Karpas-422 (cell line): ENCODE measurements around the gene CD70. TPM values are rescaled to one million over a fixed set of nuclear protein-coding genes. Genes with fewer than 3 reads are reported as not detected.
"Not testable (repeated sequence)": the region's sequence is repeated elsewhere in the genome, so short reads cannot be mapped to it uniquely, and the experiment has no call there.

Experiments
- DNase-seq: peaks from one replicate; pipeline ENCODE4 v3.0.0-alpha.2; 2015
- H2AFZ ChIP-seq: fragments of 200-600 bp; sonication (generic); 2 replicates; pipeline ENCODE4 v1.6.1; 2014; ENCODE audit warnings: antibody characterized with exemption, low read length, mixed read lengths
- H3K27ac ChIP-seq: fragments of 200-600 bp; sonication (generic); 2 replicates; pipeline ENCODE4 v1.5.1; 2014; ENCODE audit warnings: mild to moderate bottlenecking, low read length, moderate library complexity
- H3K27me3 ChIP-seq: fragments of 200-600 bp; sonication (generic); 2 replicates; pipeline ENCODE4 v1.6.1; 2014; ENCODE audit warnings: low read length, mixed read lengths
- H3K36me3 ChIP-seq: fragments of 200-600 bp; sonication (generic); 2 replicates; pipeline ENCODE4 v1.6.1; 2014; ENCODE audit warnings: low read length, mixed read lengths; ENCODE audit not compliant: insufficient read depth
- H3K4me1 ChIP-seq: fragments of 200-600 bp; sonication (generic); 2 replicates; pipeline ENCODE4 v1.6.1; 2014; ENCODE audit warnings: mild to moderate bottlenecking, low read length, mixed read lengths
- H3K4me2 ChIP-seq: fragments of 200-600 bp; sonication (generic); 2 replicates; pipeline ENCODE4 v1.6.1; 2014; ENCODE audit warnings: low read length, low read depth, mild to moderate bottlenecking; ENCODE audit not compliant: poor library complexity, severe bottlenecking
- H3K4me3 ChIP-seq: fragments of 200-600 bp; sonication (generic); 2 replicates; pipeline ENCODE4 v1.5.1; 2014; ENCODE audit warnings: mild to moderate bottlenecking, antibody characterized with exemption, low read length, mixed read lengths
- H3K79me2 ChIP-seq: fragments of 200-600 bp; sonication (generic); 2 replicates; pipeline ENCODE4 v1.6.1; 2014; ENCODE audit warnings: mild to moderate bottlenecking, low read length, mixed read lengths
- H3K9ac ChIP-seq: fragments of 200-600 bp; sonication (generic); 2 replicates; pipeline ENCODE4 v1.6.0; 2014; ENCODE audit warnings: low read length
- H3K9me2 ChIP-seq: fragments of 200-600 bp; sonication (generic), shearing (Covaris generic); replicated peaks from 2 replicates; pipeline ENCODE4 v1.6.0; 2014; ENCODE audit warnings: mild to moderate bottlenecking, low read length, moderate library complexity; ENCODE audit not compliant: insufficient read depth
- H3K9me3 ChIP-seq: fragments of 300-700, 200-600 bp; sonication (generic); 2 replicates; pipeline ENCODE4 v1.6.1; 2014; ENCODE audit warnings: low read length, mixed read lengths
- H4K20me1 ChIP-seq: fragments of 200-600 bp; sonication (generic); 2 replicates; pipeline ENCODE4 v1.6.1; 2014; ENCODE audit warnings: mild to moderate bottlenecking, antibody characterized with exemption, low read length, low read depth; ENCODE audit not compliant: insufficient read depth
- total RNA-seq: library from RNA; depleted of rRNA; stranded (reverse); fragments of >200 nt; shearing (Covaris generic); gene quantifications from 2 replicates; pipeline ENCODE4 v1.2.3, GENCODE V29; 2014; ENCODE audit warnings: low replicate concordance

The CD70 gene
- total RNA-seq, 1 experiment from 2014 or later: 12.6 TPM

- not testable (repeated sequence) for H3K27me3 ChIP-seq, DNase-seq, H3K9me2 ChIP-seq, H4K20me1 ChIP-seq, H3K27ac ChIP-seq, H3K36me3 ChIP-seq, H3K9me3 ChIP-seq, H3K79me2 ChIP-seq
- peak overlapping the region; percentile 51 for H3K9ac ChIP-seq
- peaks cover 33% of the 10 kb centered on the region for H3K4me1 ChIP-seq
- H2AFZ ChIP-seq: peak overlapping the region; percentile 65
- H3K4me2 ChIP-seq: peak overlapping the region; percentile 69
- peak overlapping the region; percentile 60 for H3K4me3 ChIP-seq
Measured at GRCh38 chr19:6601537-6602052, 10.6 kb upstream of the CD70 start.

- peak overlapping the region; percentile 65 for H2AFZ ChIP-seq
- peak overlapping the region; percentile 69 for H3K4me2 ChIP-seq
- peak overlapping the region; percentile 60 for H3K4me3 ChIP-seq
- not testable (repeated sequence) for H3K27me3 ChIP-seq, DNase-seq, H3K79me2 ChIP-seq, H3K36me3 ChIP-seq, H3K9me2 ChIP-seq, H3K9me3 ChIP-seq, H4K20me1 ChIP-seq, H3K27ac ChIP-seq
- peaks cover 27% of the 10 kb centered on the region for H3K4me1 ChIP-seq
- peak overlapping the region; percentile 51 for H3K9ac ChIP-seq
Measured at GRCh38 chr19:6600951-6601536, 10.1 kb upstream of the CD70 start.

GRCh38 chr19:6599866-6600454, 9.0 kb upstream of the CD70 start:
- Histone ChIP-seq H3K9ac (no peak overlapping the region), H3K4me1 (peaks cover 27% of the 10 kb centered on the region), H3K27ac (no peak overlapping the region), H3K9me3 (no peaks in the 10 kb centered on the region), H3K4me3 (no peak overlapping the region), H3K4me2 (no peak overlapping the region), H3K36me3 (no peaks in the 10 kb centered on the region), H3K9me2 (no peaks in the 10 kb centered on the region), H3K27me3 (no peaks in the 10 kb centered on the region), H4K20me1 (no peaks in the 10 kb centered on the region), H3K79me2 (no peaks in the 10 kb centered on the region), H2AFZ (no peak overlapping the region)
- DNase-seq: no peak

GRCh38 chr19:6598254-6598892, 7.4 kb upstream of the CD70 start:
- H4K20me1 ChIP-seq, H3K79me2 ChIP-seq: not testable (repeated sequence)
- H3K4me1 ChIP-seq: peaks cover 29% of the 10 kb centered on the region

GRCh38 chr19:6597471-6598253, 6.7 kb upstream of the CD70 start:
- H3K79me2 ChIP-seq, H3K36me3 ChIP-seq, H3K27ac ChIP-seq, H3K27me3 ChIP-seq, H3K9ac ChIP-seq, H3K4me2 ChIP-seq, H3K9me2 ChIP-seq, H3K4me3 ChIP-seq, H2AFZ ChIP-seq, H4K20me1 ChIP-seq, DNase-seq, H3K9me3 ChIP-seq: not testable (repeated sequence)
- peaks cover 24% of the 10 kb centered on the region for H3K4me1 ChIP-seq

More at GRCh38 chr19:6598254-6598892, 7.4 kb upstream of the CD70 start:
- H2AFZ ChIP-seq, H3K27me3 ChIP-seq, H3K4me2 ChIP-seq, H3K9me2 ChIP-seq, H3K9ac ChIP-seq, H3K4me3 ChIP-seq, H3K9me3 ChIP-seq, H3K27ac ChIP-seq, H3K36me3 ChIP-seq, DNase-seq: not testable (repeated sequence)

- DNase-seq: no peak
- Histone ChIP-seq H3K9me3 (no peaks in the 10 kb centered on the region), H3K27me3 (no peaks in the 10 kb centered on the region), H3K4me1 (peaks cover 22% of the 10 kb centered on the region), H4K20me1 (no peaks in the 10 kb centered on the region), H3K4me3 (no peak overlapping the region), H3K36me3 (no peaks in the 10 kb centered on the region), H3K4me2 (no peak overlapping the region), H2AFZ (no peak overlapping the region), H3K27ac (no peak overlapping the region), H3K9ac (no peak overlapping the region), H3K79me2 (no peaks in the 10 kb centered on the region), H3K9me2 (no peaks in the 10 kb centered on the region)
Measured at GRCh38 chr19:6596621-6597020, 5.7 kb upstream of the CD70 start.

DNA sequence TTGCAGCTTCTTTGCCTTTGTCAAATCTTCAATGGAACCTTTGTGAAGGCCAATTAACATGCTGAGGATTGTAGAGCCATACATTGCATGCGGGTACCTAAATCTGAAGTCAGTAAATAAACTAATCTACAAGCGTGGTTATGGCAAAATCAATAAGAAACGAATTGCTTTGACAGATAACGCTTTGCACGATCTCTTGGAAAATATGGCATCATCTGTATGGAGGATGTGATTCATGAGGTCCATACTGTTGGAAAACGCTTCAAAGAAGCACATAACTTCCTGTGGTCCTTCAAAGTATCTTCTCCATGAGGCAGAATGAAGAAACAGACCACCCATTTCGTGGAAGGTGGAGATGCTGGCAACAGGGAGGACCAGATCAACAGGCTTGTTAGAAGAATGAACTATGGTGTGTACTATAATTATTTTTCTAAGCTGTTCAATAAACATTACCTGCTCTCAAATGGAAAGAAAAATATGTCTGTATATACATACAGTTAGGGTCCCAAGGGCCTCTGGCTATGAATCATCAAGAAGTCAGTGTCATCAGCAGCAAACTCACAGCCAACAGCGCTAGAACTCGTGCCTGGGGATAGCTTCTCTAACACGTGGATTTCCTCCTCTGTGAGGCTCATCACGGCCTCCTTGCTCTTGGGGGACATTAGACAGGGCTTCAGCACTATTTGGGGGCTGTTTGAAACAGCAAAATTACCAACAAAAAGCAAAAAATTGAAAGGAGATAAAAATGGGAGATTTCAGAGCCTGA, 2.9 kb upstream of the CD70 start:
- peak; percentile 51 for DNase-seq
- Histone ChIP-seq H4K20me1 (no peaks in the 10 kb centered on the region), H3K27me3 (no peaks in the 10 kb centered on the region), H3K4me2 (no peak overlapping the region), H3K4me3 (no peak overlapping the region), H2AFZ (0 out of 2 replicates have a peak overlapping the region, but pooled peaks have one; percentile 52), H3K9ac (no peak overlapping the region), H3K4me1 (peaks cover 36% of the 10 kb centered on the region), H3K9me3 (no peaks in the 10 kb centered on the region), H3K79me2 (no peaks in the 10 kb centered on the region), H3K27ac (no peak overlapping the region), H3K36me3 (no peaks in the 10 kb centered on the region), H3K9me2 (no peaks in the 10 kb centered on the region)
